HPDE6-E6E7 (cell line): ENCODE data around the gene APH1A.
"Not testable (repeated sequence)": the region's sequence is repeated elsewhere in the genome, so short reads cannot be mapped to it uniquely, and the experiment has no call there.

Experiments
- DNase-seq: peaks from one replicate; pipeline ENCODE4 v3.0.0; 2011; ENCODE audit warnings: missing footprints; ENCODE audit errors: extremely low spot score

The APH1A gene

DNA sequence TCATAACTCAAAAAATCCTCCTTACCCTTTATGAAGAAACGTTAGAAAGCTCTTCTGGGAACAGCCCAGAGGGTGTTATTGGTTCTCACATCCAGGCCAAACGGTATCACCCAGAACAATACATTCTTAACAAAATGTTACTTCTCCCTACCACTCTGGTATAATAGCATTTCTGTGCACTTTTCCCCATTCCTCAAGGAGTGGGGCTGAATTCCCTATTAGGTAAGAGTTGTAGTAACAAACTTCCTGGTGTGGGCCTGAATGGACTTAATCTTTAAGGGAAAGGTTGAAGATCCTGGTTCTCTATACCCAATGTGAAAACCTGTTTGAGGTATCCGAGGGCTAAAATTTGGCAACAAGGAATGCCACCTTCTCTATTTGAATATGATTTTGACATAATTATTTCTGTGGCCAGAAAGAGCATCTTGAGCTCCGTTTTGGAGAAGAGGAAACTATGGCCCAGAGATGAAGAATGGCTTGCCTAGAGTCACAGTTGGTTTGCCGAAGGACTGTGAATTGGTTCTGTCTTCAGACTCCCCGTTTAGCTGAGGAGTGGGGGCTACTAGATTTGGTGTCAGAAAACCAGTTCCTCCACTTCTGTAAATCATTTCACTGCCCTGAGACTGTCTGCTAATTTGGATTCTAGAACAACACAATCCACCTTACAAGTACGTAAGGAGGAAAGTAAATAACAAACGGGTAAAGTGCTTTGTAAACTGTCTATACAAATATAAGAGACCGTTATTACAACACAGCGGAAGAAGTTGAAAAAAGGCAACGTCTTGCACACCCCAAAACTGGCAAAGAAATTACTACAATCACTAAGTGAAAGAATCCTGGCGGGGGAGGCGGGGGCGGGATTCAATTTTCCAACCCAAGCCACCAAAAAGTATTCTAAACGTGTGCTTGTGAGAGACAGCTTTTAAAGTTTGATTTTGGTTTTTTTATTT is 35.2 kb downstream of the APH1A start:
- DNase-seq, result no peak

DNA sequence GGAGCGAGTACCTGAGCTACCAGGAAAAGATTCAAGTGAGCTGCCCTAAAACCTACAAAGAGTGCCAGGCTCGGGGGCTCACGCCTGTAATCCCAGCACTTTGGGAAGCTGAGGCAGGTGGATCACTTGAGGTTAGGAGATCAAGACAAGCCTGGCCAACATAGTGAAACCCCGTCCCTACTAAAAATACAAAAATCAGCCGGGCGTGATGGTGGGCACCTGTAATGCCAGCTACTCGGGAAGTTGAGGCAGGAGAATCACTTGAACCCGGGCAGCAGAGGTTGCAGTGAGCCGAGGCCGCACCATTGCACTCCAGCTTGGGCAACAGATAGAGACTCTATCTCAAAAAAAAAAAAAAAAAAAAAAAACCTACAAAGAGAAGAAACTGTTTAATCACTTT is 35.9 kb downstream of the APH1A start:
- not testable (repeated sequence) for DNase-seq

DNA sequence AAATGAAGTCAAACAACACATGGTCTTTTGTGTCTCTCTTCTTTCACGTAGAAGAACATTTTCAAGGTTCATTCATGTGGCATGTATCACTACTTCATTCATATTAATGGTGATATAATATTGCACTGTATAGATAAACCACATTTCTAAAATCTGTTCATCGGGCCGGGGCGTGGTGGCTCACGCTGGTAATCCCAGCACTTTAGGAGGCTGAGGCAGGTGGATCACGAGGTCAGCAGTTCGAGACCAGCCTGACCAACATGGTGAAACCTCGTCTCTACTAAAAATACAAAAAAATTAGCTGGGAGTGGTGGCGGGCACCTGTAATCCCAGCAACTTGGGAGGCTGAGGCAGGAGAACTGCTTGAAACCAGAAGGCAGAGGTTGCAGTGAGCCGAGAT is 40.6 kb downstream of the APH1A start:
- DNase-seq, result not testable (repeated sequence)

DNA sequence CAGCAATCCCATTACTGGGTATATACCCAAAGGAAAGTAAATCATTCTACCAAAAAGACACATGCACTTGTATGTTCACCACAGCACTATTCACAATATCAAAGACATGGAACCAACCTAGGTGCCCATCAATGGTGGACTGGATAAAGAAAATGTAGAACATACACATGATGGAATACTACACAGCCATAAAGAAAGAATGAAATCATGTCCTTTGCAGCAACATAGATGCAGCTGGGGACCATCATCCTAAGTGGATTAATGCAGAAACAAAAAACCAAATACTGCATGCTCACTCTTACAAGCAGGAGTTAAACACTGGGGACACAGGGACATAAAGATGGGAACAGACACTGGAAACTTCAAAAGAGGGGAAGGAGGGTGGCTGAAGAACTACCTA is 41.6 kb downstream of the APH1A start:
- DNase-seq, result no peak

DNA sequence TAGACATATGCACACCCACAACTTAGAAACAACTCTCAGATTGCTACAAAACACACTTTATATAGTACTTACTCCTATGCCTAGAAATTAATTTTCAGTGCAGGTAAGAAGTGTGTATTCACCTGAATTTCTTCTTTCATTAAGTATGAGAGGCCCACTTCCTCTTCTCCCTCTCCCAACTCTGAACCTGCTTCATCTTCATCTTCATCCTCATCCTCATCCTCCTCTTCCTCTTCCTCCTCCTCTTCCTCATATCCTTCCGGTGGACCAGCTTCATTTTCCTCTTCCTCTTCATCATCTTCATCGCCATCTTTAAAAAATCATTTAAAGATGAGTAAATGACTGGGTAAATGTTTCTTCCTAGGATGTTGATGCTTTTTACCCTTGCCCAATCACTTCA is 42.3 kb downstream of the APH1A start:
- DNase-seq, result no peak

DNA sequence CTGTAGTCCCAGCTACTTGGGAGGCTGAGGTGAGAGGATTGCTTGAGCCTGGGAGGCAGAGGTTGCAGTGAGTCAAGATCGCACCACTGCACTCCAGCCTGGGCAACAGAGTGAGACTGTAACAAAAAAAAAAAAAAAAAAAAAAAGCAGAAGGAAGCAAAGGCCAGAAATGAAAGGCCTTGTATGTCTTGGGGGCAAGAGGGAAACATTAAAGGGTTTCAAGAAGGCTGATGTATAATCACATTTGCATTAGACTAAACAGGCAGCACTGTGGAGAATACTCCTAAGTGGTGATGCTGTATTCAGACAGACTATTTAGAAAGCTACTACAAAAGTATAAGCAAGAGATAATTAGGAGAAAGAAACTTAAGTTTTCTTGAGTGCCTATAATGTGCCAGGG is 43.3 kb downstream of the APH1A start:
- no peak for DNase-seq

DNA sequence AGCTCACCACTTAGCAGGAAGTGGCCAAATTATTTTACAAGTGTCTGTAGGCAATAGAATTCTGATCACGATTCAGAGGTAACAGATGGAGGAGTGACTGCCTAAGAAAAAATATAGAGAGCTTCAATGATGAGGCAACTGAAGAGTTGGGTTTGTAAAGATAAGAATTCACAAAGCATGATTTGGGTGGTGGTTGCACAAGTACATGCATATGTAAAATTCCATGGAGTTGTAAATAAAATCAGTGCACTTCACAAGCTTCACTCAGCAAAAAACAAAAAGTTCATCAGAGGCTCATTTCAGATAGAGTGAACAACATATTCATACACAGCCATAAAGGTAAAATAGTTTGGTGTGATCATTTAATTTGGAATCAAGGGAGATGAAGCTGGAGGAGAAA is 43.8 kb downstream of the APH1A start:
- no peak for DNase-seq

DNA sequence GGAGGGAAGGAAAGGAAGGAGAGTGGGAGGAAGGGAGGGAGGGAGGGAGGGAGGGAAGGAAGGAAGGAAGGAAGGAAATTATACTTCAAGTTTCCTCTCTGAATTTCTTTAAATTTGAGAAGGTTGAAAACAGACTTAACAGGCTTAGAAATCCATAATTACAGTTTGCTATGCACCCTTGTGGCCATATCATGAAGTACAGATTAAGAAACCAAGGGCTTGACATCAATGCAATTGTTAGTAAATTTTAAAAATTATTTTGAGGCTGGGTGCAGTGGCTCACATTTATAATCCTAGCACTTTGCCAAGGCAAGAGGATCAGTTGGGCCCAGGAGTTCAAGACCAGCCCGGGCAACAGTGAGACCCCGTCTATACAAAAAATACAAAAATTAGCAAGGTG is 47.3 kb downstream of the APH1A start:
- peak; percentile 10 for DNase-seq

DNA sequence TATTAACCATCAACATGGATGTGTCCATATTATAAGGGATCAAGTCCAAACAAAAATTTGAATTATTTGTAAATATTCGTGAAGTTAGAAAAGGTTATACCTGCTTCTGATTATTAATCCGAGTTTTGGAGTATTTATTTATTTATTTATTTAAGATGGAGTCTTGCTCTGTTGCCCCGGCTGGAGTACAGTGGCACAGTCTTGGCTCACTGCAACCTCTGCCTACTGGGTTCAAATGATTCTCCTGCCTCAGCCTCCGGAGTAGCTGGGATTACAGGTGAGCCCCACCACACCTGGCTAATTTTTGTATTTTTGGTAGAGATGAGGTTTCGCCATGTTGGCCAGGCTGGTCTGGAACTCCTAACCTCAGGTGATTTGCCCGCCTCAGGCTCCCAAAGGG is 53.0 kb downstream of the APH1A start:
- DNase-seq, result not testable (repeated sequence)
